ENCODE data around the gene STK32C.

- TF ChIP-seq CTCF (IDR thresholded peaks at IDR 0.05 in 8 of 11, conservative IDR thresholded peaks at IDR 0.05 in 3 of 11), result no peak
- TF ChIP-seq POLR2A (IDR thresholded peaks at IDR 0.05), result no peak
Observed at GRCh38 chr10:132334631-132335188, 27.0 kb upstream of the STK32C start.

All from spleen (tissue), 7 donors.